Measurements from ENCODE around the gene MCC. TPM values are rescaled to one million over a fixed set of nuclear protein-coding genes. Genes with fewer than 3 reads are reported as not detected.
"Not testable (repeated sequence)": the region's sequence is repeated elsewhere in the genome, so short reads cannot be mapped to it uniquely, and the experiment has no call there.

The MCC gene
- total RNA-seq, 4 donors from 2014 or later = 5.1 to 22.3 (median 13.0) TPM

DNA sequence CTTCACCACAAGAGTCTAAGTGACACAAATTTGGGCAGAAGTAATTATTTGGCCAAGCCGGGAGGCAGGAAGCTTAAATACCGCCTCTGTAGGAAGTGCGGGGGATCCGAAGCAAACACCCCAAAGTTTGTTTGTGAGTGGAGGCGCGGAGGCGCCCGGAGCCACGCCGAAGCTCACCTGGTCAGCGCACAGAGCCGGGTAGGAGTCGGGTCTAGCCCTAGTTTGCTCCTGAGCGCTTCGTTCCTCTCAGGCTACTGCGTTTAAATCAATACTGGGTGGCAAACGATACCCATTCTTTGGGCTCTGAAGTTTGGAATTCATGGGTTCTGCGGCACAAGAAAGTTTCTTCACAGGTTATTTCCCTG is 855 bp downstream of the MCC start:
- Histone ChIP-seq H3K4me1 (peaks cover 4 to 8% of the 10 kb centered on the region in 2 donors), H3K27me3 (no peaks in the 10 kb centered on the region), H3K27ac (no peak overlapping the region), H3K4me3 (replicated peaks in 1 of 3) (peak overlapping the region in 2 of 3 donors; percentile 36 to 60), H3K9me3 (no peaks in the 10 kb centered on the region), H3K36me3 (no peaks in the 10 kb centered on the region)
- TF ChIP-seq POLR2A (IDR thresholded peaks at IDR 0.05) = no peak
- TF ChIP-seq, protein P1, sequence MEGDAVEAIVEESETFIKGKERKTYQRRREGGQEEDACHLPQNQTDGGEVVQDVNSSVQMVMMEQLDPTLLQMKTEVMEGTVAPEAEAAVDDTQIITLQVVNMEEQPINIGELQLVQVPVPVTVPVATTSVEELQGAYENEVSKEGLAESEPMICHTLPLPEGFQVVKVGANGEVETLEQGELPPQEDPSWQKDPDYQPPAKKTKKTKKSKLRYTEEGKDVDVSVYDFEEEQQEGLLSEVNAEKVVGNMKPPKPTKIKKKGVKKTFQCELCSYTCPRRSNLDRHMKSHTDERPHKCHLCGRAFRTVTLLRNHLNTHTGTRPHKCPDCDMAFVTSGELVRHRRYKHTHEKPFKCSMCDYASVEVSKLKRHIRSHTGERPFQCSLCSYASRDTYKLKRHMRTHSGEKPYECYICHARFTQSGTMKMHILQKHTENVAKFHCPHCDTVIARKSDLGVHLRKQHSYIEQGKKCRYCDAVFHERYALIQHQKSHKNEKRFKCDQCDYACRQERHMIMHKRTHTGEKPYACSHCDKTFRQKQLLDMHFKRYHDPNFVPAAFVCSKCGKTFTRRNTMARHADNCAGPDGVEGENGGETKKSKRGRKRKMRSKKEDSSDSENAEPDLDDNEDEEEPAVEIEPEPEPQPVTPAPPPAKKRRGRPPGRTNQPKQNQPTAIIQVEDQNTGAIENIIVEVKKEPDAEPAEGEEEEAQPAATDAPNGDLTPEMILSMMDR (IDR thresholded peaks at IDR 0.05) = no peak
- DNase-seq = peak; percentile 11 to 13
- WGBS, 2 donors = 2 to 5% methylated on average over 17 to 18 of the region's 18 CpGs
- intact Hi-C loops (cut with DNase I) = no loop called here

- Histone ChIP-seq H3K36me3 (no peaks in the 10 kb centered on the region), H3K9me3 (no peaks in the 10 kb centered on the region), H3K27ac (no peak overlapping the region), H3K27me3 (no peaks in the 10 kb centered on the region), H3K4me1 (no peaks in the 10 kb centered on the region), H3K4me3 (replicated peaks in 1 of 3) (no peak overlapping the region)
- WGBS, 2 donors = 80 to 83% methylated on average over 5 of the region's 5 CpGs
- intact Hi-C loops (cut with DNase I) = no loop called here
- no peak for TF ChIP-seq POLR2A (IDR thresholded peaks at IDR 0.05)
- TF ChIP-seq, protein P1 (IDR thresholded peaks at IDR 0.05) = no peak
- no peak for DNase-seq
Measured at GRCh38 chr5:113480243-113480642, 8.0 kb downstream of the MCC start.

- intact Hi-C loops (cut with DNase I) = no loop called here
- no peak overlapping the region for H3K4me3 ChIP-seq (replicated peaks in 1 of 3)
- no peaks in the 10 kb centered on the region for H3K27me3 ChIP-seq
- no peaks in the 10 kb centered on the region for H3K36me3 ChIP-seq
- no peaks in the 10 kb centered on the region for H3K4me1 ChIP-seq
- no peaks in the 10 kb centered on the region for H3K9me3 ChIP-seq
- 79 to 92% methylated on average over 3 of the region's 3 CpGs for WGBS, 2 donors
- TF ChIP-seq, protein P1 (IDR thresholded peaks at IDR 0.05) = no peak
- no peak for TF ChIP-seq POLR2A (IDR thresholded peaks at IDR 0.05)
- H3K27ac ChIP-seq = no peak overlapping the region
- DNase-seq = no peak
Measured at GRCh38 chr5:113478691-113479090, 9.6 kb downstream of the MCC start.

GRCh38 chr5:113474100-113474728 is 14.0 kb downstream of the MCC start:
- Histone ChIP-seq H3K27ac (no peak overlapping the region), H3K27me3 (no peaks in the 10 kb centered on the region), H3K36me3 (no peaks in the 10 kb centered on the region), H3K4me1 (no peaks in the 10 kb centered on the region), H3K4me3 (replicated peaks in 1 of 3) (no peak overlapping the region), H3K9me3 (no peaks in the 10 kb centered on the region)
- TF ChIP-seq, protein P1 (IDR thresholded peaks at IDR 0.05) = no peak
- no peak for TF ChIP-seq POLR2A (IDR thresholded peaks at IDR 0.05)
- 48 to 55% methylated on average over 5 of the region's 5 CpGs for WGBS, 2 donors
- DNase-seq = no peak
- intact Hi-C loops (cut with DNase I) = no loop called here

GRCh38 chr5:113463032-113463431 is 25.2 kb downstream of the MCC start:
- DNase-seq = no peak
- H3K27ac ChIP-seq = no peak overlapping the region
- no peaks in the 10 kb centered on the region for H3K36me3 ChIP-seq
- intact Hi-C loops (cut with DNase I) = no loop called here
- no peaks in the 10 kb centered on the region for H3K27me3 ChIP-seq
- no peaks in the 10 kb centered on the region for H3K9me3 ChIP-seq
- TF ChIP-seq, protein P1 (IDR thresholded peaks at IDR 0.05) = no peak
- no peak for TF ChIP-seq POLR2A (IDR thresholded peaks at IDR 0.05)
- H3K4me3 ChIP-seq (replicated peaks in 1 of 3) = no peak overlapping the region
- no peaks in the 10 kb centered on the region for H3K4me1 ChIP-seq

DNA sequence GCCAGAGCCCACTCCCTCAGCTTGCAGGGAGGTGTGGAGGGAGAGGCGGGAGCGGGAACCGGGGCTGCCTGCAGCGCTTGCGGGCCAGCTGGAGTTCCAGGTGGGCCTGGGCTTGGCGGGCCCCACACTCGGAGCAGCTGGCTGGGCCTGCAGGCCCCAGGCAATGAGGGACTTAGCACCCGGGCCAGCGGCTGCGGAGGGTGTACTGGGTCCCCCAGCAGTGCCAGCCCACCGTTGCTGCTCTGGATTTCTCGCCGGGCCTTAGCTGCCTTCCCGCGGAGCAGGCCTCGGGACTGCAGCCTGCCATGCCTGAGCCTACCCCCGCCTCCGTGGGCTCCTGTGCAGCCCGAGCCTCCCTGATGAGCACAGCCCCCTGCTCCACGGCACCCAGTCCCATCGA is 31.1 kb downstream of the MCC start:
- H3K27me3 ChIP-seq; H3K36me3 ChIP-seq; intact Hi-C loops (cut with DNase I); DNase-seq; H3K4me3 ChIP-seq (replicated peaks in 1 of 3); H3K9me3 ChIP-seq; H3K27ac ChIP-seq; H3K4me1 ChIP-seq: not testable (repeated sequence)
- WGBS, 2 donors = 91 to 97% methylated on average over 5 to 17 of the region's 21 CpGs

Data from thyroid gland (tissue), 4 donors.